ENCODE results near the gene FGD4.

The FGD4 gene

DNA sequence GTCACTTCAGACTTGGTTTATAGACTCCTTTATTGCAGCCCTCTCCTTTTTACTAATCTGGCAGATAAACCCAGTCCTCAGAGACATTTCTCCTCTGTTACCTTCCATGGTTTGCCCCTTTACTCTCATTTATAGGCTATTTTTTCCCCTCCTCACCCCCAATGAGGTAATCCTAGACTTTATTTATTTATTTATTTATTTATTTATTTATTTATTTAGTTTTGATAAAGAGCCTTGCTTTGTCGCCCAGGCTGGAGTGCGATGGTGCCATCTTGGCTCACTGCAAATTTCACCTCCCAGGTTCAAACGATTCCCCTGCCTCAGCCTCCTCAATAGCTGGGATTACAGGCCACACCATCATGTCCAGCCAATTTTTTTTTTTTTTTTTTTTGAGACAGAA is 8.4 kb downstream of the FGD4 start:
- DNase-seq: no peak

GRCh38 chr12:32413412-32413811 is 14.1 kb downstream of the FGD4 start:
- no peak for DNase-seq

DNA sequence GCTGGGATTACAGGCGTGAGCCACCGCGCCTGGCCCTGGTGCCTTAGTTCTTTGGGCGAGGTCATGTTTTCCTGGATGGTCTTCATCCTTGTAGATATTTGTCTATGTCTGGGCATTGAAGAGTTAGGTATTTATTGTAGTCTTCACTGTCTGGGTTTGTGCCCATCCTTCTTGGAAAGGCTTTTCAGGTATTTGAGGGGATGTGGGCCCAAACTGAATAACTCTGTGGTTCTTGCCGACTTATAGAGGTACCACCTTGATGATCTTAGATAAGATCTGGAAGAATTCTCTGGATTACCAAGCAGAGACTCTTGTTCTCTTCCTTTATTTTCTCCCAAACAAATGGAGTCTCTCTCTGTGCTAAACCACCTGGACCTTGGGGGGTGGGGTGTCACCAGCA is 18.9 kb downstream of the FGD4 start:
- DNase-seq: no peak

- DNase-seq: no peak
Observed at GRCh38 chr12:32418903-32419519, 19.7 kb downstream of the FGD4 start.

GRCh38 chr12:32419520-32419960 is 20.2 kb downstream of the FGD4 start:
- DNase-seq: no peak

- DNase-seq: no peak
Observed at GRCh38 chr12:32420356-32420755, 21.0 kb downstream of the FGD4 start.

GRCh38 chr12:32423559-32423958 is 24.2 kb downstream of the FGD4 start:
- DNase-seq: no peak

DNA sequence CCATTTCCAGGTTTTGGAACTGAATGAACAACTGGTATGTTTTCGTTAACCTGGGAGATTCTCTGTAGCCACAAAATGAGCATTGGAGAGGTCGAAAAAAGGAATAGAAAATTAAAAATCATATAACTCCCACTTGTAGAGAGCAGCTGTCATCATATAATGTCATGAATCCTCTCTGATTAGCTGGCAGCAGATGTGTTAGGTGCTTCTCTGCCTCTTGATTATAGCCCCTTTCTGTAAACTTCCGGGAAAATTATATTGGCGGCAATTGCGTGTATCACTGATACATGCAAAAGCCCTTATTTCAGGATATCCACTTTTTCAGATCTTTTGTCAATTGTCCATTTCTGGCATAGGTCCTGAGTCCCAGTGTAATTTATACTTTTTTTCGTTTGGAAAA is 31.7 kb downstream of the FGD4 start:
- no peak for DNase-seq

DNA sequence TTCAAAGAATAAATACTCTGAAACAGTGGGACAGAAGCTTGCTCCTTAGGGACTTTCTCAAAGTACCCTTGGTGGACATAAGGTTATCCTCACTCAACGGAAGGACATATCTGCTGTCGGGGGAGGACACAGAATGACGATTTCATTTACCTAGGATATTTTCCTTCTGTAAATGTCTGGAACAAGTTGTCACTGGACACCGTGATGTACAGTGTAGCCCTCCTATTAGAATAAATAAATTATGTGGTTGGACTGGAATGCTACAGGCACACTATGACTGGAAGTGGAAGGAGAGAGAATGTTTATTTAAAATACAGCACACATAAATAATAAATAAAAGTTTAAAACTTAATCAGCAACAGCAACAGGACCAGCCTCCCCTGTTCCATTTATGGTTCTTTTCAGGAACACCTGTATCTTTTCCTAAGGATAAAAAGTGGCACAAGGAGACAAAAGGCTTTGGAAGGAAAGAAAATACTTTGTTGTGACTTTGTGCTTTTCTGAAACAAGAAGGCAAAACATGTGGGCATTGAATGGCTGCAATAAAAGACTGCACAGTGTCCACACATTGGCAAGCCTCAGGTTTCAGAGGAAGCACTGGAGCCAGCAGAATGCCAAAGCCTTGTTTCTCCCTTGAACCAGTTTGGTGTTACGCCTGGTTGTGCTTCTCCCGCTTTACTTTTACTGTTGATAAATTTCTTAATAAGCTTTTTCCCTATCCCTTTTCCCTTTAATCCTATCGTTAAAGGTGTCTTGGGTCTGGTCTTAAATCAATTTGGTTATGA is 36.8 kb downstream of the FGD4 start:
- DNase-seq: no peak

DNA sequence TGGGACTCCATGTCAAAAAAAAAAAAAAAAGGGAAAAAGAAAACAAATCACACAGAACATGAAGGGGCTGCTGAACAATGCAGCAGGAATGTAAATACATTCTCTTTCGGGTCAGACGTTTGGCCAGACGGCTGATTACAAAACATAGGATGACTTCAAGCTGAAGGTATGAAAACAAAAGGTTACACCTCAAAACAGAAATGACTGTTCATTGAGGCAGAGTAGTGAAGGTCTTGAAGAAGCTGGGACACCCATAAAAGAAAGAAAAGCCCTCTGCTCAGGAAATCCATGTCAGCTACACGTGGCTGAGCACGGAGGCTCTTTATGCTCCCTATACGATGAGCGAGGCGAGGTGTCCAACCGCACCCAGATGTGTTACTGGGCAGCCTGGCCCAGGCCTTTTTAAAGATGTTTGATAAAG is 37.7 kb downstream of the FGD4 start:
- DNase-seq: peak; percentile 78

- DNase-seq: no peak
Observed at GRCh38 chr12:32440120-32440865, 40.9 kb downstream of the FGD4 start.

DNA sequence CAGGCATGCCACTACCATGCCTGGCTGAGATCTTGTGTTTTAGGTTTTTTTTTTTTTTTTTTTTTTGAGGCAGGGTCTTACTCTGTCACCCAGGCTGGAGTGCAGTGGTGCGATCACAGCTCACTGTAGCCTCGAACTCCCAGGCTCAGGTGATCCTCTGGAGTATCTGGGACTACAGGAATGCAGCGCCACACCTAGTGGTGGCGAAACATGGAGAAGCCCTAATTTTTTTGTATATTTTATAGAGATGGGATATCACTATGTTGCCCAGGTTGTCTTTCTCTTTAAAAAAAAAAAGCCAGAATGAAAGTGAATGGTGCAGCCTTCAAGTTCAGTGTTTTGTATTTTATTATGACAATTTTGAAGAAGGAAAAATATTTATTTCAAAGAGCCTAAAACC is 44.1 kb downstream of the FGD4 start:
- DNase-seq: no peak

DNA sequence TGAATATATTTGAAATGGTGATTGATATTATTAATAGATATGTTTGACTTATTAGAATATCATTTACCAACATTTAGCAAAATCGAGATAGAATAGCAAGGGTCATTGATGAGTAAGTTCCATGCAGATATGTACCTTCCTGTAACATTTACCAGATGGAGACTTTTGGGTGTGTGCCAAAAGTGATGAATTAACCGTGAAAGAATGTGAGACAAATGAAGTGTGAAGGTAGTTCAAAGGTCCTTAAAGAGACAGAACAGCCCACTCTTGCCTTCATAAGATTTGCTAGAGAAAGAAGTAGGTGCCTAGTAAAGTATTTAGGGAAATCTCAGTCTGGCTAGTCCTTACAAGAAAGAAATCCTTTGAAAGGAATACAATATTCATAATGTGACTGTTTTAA is 45.5 kb downstream of the FGD4 start:
- peak; percentile 54 for DNase-seq

GRCh38 chr12:32445356-32445755 is 46.0 kb downstream of the FGD4 start:
- no peak for DNase-seq

- no peak for DNase-seq
Observed at GRCh38 chr12:32446316-32447119, 47.2 kb downstream of the FGD4 start.

- DNase-seq: no peak
Observed at GRCh38 chr12:32448586-32448985, 49.2 kb downstream of the FGD4 start.

DNA sequence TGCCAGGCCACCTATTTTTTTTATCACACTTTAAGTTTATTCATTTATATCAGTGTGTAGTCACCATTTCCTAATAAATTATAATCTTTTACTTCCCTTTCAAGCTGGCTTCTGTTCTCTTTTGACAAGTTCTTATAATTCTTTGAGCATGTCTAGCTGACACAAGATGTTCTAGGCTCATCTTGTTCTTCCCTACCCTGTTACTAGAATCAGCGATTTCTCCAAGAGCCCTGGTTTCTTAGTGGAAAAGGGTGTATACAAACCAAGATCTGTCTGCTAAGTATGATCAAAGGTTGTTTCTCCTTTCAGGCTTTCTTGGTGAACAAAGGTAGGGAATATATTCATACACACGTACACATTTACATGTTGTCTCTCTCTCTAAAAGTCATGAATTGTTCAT is 51.0 kb downstream of the FGD4 start:
- no peak for DNase-seq

GRCh38 chr12:32450768-32451167 is 51.4 kb downstream of the FGD4 start:
- no peak for DNase-seq

DNA sequence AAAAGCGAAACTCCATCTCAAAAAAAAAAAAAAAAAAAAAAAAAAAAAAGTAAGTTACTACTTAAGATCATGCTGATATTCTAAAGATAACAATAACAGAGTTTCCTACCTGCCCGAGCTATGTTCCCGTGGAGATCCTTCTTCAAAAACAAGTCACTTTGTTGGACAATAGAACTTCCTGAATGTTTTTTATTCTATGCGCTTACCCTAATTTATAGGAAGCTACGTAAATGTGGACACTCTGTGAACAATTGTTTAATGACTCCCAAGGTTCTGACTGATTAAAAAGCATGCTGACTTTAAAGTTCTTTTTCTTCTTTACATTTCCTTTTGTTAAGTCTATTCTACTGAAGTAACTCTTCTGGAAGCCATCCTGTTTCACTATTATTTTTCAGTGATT is 52.5 kb downstream of the FGD4 start:
- no peak for DNase-seq

DNA sequence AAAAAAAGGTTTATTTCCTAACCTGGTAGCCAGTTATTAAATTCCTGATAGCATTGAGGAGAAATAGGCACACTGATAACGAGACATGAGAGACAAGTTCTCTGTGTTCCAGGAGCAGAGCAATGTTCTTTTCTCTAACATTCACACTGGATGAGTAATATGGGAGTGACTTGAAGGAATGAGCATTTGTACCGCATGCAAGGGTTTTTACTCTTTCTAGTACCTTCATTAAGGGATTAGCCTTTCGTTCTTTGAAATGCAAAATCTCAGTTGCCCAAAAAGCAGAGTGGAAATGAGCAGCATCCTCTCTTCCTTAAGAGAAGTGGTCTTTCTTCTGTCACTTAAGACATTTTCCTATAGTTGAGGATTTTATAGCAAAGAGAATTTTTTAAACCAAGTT is 54.7 kb downstream of the FGD4 start:
- peak; percentile 36 for DNase-seq

DNA sequence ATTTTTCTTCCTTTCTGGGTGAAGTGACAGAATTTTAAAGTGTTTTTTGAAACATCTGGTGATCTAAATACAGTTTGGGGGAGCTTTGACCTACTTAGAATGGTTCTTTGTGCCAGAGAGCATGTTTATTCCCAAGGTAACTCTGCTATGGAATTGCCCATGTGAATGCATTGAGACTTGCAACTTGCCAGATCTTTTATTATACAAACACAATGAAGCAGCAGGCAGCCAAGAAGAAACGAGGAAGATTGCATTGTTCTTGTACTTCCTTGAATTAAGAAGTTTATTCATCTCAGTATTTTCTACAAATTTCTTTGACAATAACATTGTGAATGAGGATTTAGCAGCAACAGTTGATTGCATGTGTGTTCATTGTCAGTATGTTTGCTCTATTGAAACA is 55.5 kb downstream of the FGD4 start:
- DNase-seq: no peak

DNA sequence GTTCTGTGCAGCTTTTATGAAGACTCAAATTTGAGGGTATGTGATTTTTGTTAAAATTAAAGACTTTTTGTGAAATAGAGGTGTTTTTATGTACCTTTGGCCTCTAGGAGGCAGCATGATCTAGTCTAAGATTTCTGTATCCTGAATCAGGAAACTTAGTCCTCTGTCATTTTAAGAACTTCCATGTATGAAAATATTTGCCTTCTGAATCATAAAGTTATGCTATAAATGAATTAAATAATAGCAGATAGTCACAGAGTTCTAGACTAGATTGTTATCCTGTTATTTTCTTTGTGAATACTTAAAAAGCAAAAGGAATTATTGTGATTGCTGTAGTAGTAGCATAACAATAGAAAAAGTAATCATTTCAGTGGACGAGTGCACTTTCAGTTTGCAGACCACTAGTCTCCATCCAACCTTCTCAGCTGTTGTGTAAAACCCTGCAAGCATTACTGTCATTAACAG is 56.3 kb downstream of the FGD4 start:
- DNase-seq: peak; percentile 80

Measured in fibroblast of skin of scalp (primary cell).